GM19351 (cell line): ENCODE results near the gene NSMCE4A.
"Not testable (repeated sequence)": the region's sequence is repeated elsewhere in the genome, so short reads cannot be mapped to it uniquely, and the experiment has no call there.

Experiments used
- ATAC-seq: cut with Tn5 transposase; IDR thresholded peaks from one replicate; pipeline ENCODE4 v1.9.1; 2021; ENCODE audit warnings: mild to moderate bottlenecking, moderate library complexity; ENCODE audit not compliant: unreplicated experiment

The NSMCE4A gene

GRCh38 chr10:121988361-121989324, 13.6 kb upstream of the NSMCE4A start, which contains the start of gene TACC2:
TSS of gene TACC2 (plus strand) at chr10:121989163. CDS start at chr10:122021982, 32,819 bp downstream.
- no peak for ATAC-seq

- no peak for ATAC-seq
Measured at GRCh38 chr10:121984463-121984862, 9.4 kb upstream of the NSMCE4A start.

GRCh38 chr10:121983852-121984251, 8.8 kb upstream of the NSMCE4A start:
- ATAC-seq, result no peak

GRCh38 chr10:121981346-121981745, 6.3 kb upstream of the NSMCE4A start:
- no peak for ATAC-seq

- no peak for ATAC-seq
Measured at GRCh38 chr10:121978511-121978910, 3.5 kb upstream of the NSMCE4A start.

GRCh38 chr10:121976607-121977006, 1.6 kb upstream of the NSMCE4A start:
- ATAC-seq, result no peak

GRCh38 chr10:121975295-121976086, 474 bp upstream of the NSMCE4A start:
- no peak for ATAC-seq

GRCh38 chr10:121974019-121974534, 940 bp downstream of the NSMCE4A start:
- peak; percentile 26 for ATAC-seq

- ATAC-seq, result not testable (repeated sequence)
Measured at GRCh38 chr10:121969086-121969485, 5.9 kb downstream of the NSMCE4A start.

- ATAC-seq, result no peak
Measured at GRCh38 chr10:121965996-121966395, 9.0 kb downstream of the NSMCE4A start.

- ATAC-seq, result no peak
Measured at GRCh38 chr10:121961456-121961855, 13.6 kb downstream of the NSMCE4A start.

- ATAC-seq, result no peak
Measured at GRCh38 chr10:121959671-121960070, 15.3 kb downstream of the NSMCE4A start.

GRCh38 chr10:121956111-121957061, 18.6 kb downstream of the NSMCE4A start:
- no peak for ATAC-seq

GRCh38 chr10:121952226-121952625, 22.8 kb downstream of the NSMCE4A start:
- ATAC-seq, result no peak

- no peak for ATAC-seq
Measured at GRCh38 chr10:121949451-121949850, 25.6 kb downstream of the NSMCE4A start.

GRCh38 chr10:121949049-121949448, 26.0 kb downstream of the NSMCE4A start:
- no peak for ATAC-seq

- no peak for ATAC-seq
Measured at GRCh38 chr10:121947343-121948330, 27.4 kb downstream of the NSMCE4A start.

- no peak for ATAC-seq
Measured at GRCh38 chr10:121942749-121943416, 32.1 kb downstream of the NSMCE4A start.
